Neural cell (in vitro differentiated cells): Measurements from ENCODE around the gene TBL1XR1.

Experiments
- EP300 ChIP-seq: fragments of 450-650 bp; conservative IDR thresholded peaks from 2 replicates; pipeline ENCODE4 v1.6.1; 2014; ENCODE audit warnings: antibody characterized with exemption, mild to moderate bottlenecking, moderate library complexity; ENCODE audit not compliant: poor library complexity, severe bottlenecking
- POLR2AphosphoS5 ChIP-seq: IDR thresholded peaks from 2 replicates; pipeline ENCODE4 v1.6.1; 2012
- RAD21 ChIP-seq: fragments of 450-650 bp; conservative IDR thresholded peaks from 2 replicates; pipeline ENCODE4 v1.6.1; 2014; ENCODE audit warnings: antibody characterized with exemption, mild to moderate bottlenecking, moderate library complexity
- TAF1 ChIP-seq: IDR thresholded peaks from 2 replicates; pipeline ENCODE4 v1.6.1; 2012; ENCODE audit warnings: low read depth
- TF ChIP-seq, protein P1 (sequence below): fragments of 450-650 bp; IDR thresholded peaks from 2 replicates; pipeline ENCODE4 v1.5.1; 2014; ENCODE audit warnings: antibody characterized with exemption, mild to moderate bottlenecking, moderate library complexity; ENCODE audit not compliant: poor library complexity, severe bottlenecking
- TF ChIP-seq, protein P2 (sequence below): IDR thresholded peaks from 2 replicates; pipeline ENCODE4 v1.6.1; 2012; ENCODE audit warnings: borderline replicate concordance

DNA sequence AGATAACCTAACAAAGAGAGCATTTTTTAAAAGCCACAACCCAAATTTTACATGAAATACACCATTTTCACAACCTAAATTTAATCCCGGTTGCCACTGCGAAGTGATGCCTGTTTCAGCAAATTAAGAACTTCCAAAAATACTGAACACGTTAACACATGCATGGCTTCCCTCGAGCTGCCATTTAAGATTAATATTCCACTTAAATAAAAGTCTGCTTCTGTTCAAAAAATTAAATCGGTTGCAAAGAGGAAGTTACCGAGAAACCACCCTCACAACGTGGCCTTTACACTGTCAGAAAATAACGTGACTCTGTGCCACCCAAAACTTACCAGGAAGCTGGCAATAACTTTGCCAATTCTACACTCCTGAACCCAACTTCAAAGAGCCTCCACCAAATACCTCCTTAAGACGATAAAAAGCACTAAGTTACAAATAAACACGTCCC is 1.2 kb downstream of the TBL1XR1 start:
- TF ChIP-seq, protein P1, sequence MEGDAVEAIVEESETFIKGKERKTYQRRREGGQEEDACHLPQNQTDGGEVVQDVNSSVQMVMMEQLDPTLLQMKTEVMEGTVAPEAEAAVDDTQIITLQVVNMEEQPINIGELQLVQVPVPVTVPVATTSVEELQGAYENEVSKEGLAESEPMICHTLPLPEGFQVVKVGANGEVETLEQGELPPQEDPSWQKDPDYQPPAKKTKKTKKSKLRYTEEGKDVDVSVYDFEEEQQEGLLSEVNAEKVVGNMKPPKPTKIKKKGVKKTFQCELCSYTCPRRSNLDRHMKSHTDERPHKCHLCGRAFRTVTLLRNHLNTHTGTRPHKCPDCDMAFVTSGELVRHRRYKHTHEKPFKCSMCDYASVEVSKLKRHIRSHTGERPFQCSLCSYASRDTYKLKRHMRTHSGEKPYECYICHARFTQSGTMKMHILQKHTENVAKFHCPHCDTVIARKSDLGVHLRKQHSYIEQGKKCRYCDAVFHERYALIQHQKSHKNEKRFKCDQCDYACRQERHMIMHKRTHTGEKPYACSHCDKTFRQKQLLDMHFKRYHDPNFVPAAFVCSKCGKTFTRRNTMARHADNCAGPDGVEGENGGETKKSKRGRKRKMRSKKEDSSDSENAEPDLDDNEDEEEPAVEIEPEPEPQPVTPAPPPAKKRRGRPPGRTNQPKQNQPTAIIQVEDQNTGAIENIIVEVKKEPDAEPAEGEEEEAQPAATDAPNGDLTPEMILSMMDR: no peak
- TF ChIP-seq EP300: no peak
- TF ChIP-seq RAD21: no peak
- no peak for TF ChIP-seq POLR2AphosphoS5
- no peak for TF ChIP-seq TAF1
- TF ChIP-seq, protein P2, sequence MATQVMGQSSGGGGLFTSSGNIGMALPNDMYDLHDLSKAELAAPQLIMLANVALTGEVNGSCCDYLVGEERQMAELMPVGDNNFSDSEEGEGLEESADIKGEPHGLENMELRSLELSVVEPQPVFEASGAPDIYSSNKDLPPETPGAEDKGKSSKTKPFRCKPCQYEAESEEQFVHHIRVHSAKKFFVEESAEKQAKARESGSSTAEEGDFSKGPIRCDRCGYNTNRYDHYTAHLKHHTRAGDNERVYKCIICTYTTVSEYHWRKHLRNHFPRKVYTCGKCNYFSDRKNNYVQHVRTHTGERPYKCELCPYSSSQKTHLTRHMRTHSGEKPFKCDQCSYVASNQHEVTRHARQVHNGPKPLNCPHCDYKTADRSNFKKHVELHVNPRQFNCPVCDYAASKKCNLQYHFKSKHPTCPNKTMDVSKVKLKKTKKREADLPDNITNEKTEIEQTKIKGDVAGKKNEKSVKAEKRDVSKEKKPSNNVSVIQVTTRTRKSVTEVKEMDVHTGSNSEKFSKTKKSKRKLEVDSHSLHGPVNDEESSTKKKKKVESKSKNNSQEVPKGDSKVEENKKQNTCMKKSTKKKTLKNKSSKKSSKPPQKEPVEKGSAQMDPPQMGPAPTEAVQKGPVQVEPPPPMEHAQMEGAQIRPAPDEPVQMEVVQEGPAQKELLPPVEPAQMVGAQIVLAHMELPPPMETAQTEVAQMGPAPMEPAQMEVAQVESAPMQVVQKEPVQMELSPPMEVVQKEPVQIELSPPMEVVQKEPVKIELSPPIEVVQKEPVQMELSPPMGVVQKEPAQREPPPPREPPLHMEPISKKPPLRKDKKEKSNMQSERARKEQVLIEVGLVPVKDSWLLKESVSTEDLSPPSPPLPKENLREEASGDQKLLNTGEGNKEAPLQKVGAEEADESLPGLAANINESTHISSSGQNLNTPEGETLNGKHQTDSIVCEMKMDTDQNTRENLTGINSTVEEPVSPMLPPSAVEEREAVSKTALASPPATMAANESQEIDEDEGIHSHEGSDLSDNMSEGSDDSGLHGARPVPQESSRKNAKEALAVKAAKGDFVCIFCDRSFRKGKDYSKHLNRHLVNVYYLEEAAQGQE: no peak
